ENCODE data around the gene ZNF275. TPM values are rescaled to one million over a fixed set of nuclear protein-coding genes. Genes with fewer than 3 reads are reported as not detected.

Gene ZNF275
- total and polyA plus RNA-seq, 2 donors (not counting 3 experiments of a cell fraction or from before 2014, with no cell fraction given) = 10.3 to 11.0 TPM

- Histone ChIP-seq H3K9me3 (replicated peaks; ENCODE audit: control insufficient read depth, insufficient read depth, low read length) (no peaks in the 10 kb centered on the region), H3K4me3 (replicated peaks in 1 of 3; ENCODE audit: insufficient read depth in 1 of 3, low read depth in 1 of 3, low read length in 3 of 3) (no peak overlapping the region), H4K20me1 (replicated peaks; ENCODE audit: control insufficient read depth, extremely low read depth, insufficient read depth, low read length) (no peaks in the 10 kb centered on the region), H3K9ac (replicated peaks; ENCODE audit: extremely low read depth, insufficient read depth, low read length) (no peak overlapping the region), H3K36me3 (ENCODE audit: control insufficient read depth in 2 of 2, extremely low read depth in 1 of 2, insufficient read depth in 2 of 2, low read length in 2 of 2) (no peaks in the 10 kb centered on the region), H3K27me3 (ENCODE audit: control insufficient read depth in 2 of 2, insufficient read depth in 2 of 2, low read length in 2 of 2) (no peaks in the 10 kb centered on the region), H3K4me2 (ENCODE audit: insufficient read depth, low read length) (no peak overlapping the region), H3K27ac (ENCODE audit: insufficient read depth, low read depth, low read length) (no peak overlapping the region), H2AFZ (ENCODE audit: low read depth, low read length) (no peak overlapping the region), H3K79me2 (ENCODE audit: control insufficient read depth, insufficient read depth, low read length) (no peaks in the 10 kb centered on the region), H3K9me1 (replicated peaks; ENCODE audit: control insufficient read depth, extremely low read depth, insufficient read depth, low read length) (no peaks in the 10 kb centered on the region), H3K4me1 (ENCODE audit: control insufficient read depth, extremely low read depth, insufficient read depth, low read length) (no peaks in the 10 kb centered on the region)
- no peak for DNase-seq (ENCODE audit: low read depth, low spot score)
- FAIRE-seq = no peak
- dilution Hi-C loops (cut with MboI; ENCODE audit: extremely low pct_ligation_motif_present, low sequenced_read_pairs) = no loop called here
- ChIA-PET CTCF (interaction anchor here (0.6 kb wide), 1 partner anchor 10 kb away, joined by 3 read pairs; no protein-coding TSS in a partner anchor), POLR2A (no interaction called here)
- no peak for TF ChIP-seq MYC (IDR thresholded peaks at IDR 0.05; ENCODE audit: low read depth, low read length)
- TF ChIP-seq FOS (IDR thresholded peaks at IDR 0.05; ENCODE audit: borderline replicate concordance, insufficient read depth, low read length) = no peak
- TF ChIP-seq CTCF (IDR thresholded peaks at IDR 0.05; ENCODE audit: extremely low read depth in 1 of 2, insufficient read depth in 1 of 2, low read depth in 1 of 2, low read length in 2 of 2) = no peak
- TF ChIP-seq POLR2AphosphoS5 (IDR thresholded peaks at IDR 0.05; ENCODE audit: insufficient read depth, low read depth, low read length) = no peak
- no peak for TF ChIP-seq MAX (IDR thresholded peaks at IDR 0.05; ENCODE audit: insufficient read depth, insufficient read length)
- TF ChIP-seq POLR2A (IDR thresholded peaks at IDR 0.05; ENCODE audit: low read depth, low read length) = no peak
- TF ChIP-seq GATA2 (IDR thresholded peaks at IDR 0.05; ENCODE audit: insufficient read depth, insufficient read length, low read depth, low read length) = no peak
- TF ChIP-seq JUN (IDR thresholded peaks at IDR 0.05; ENCODE audit: borderline replicate concordance, insufficient read depth, insufficient read length, low read depth) = no peak
- TF ChIP-seq EZH2 (IDR thresholded peaks at IDR 0.05; ENCODE audit: borderline replicate concordance, low read depth, low read length, severe bottlenecking) = no peak
- intact Hi-C loops (cut with micrococcal nuclease) = no loop called here
- BruUV-seq (replicated peaks) = no TSS peak
Measured at GRCh38 chrX:153397256-153397960, 63.5 kb downstream of the ZNF275 start.
